Naive thymus-derived CD4-positive, alpha-beta T cell (primary cell): ENCODE measurements around the gene TFDP1. TPM values are rescaled to one million over a fixed set of nuclear protein-coding genes. Genes with fewer than 3 reads are reported as not detected.
A peak's percentile ranks its signal among the peaks of the same experiment; 100 is the strongest.
"Not testable (repeated sequence)": the region's sequence is repeated elsewhere in the genome, so short reads cannot be mapped to it uniquely, and the experiment has no call there.

Experiments used
- ATAC-seq: fragments of 150-1000 bp; cut with Tn5 transposase; 2 replicates; pipeline ENCODE4 v1.10.0; 2021; ENCODE audit warnings: mild to moderate bottlenecking, moderate library complexity
- CTCF ChIA-PET: fragments of 350-600 bp; sonication (Branson Sonifier 250); formaldehyde crosslinking; loops from one replicate; lab custom pipeline; 2021; ENCODE audit warnings: antibody characterized with exemption; lab: Charles Lee
- POLR2A ChIA-PET: fragments of 350-600 bp; sonication (Branson Sonifier 250); formaldehyde crosslinking; loops from one replicate; lab custom pipeline; 2021; ENCODE audit warnings: antibody characterized with exemption, inconsistent platforms; lab: Charles Lee
- DNase-seq, 9 donors: peaks; one replicate each; pipeline versions ENCODE4 v3.0.0 to v3.0.0-alpha.2; 2020 to 2022; ENCODE audit warnings: mixed read lengths in 1 of 9
- H3K27ac ChIP-seq: one replicate; pipeline ENCODE4 v1.7.0; 2013; ENCODE audit warnings: mild to moderate bottlenecking, low read depth, low read length, moderate library complexity
- H3K27me3 ChIP-seq, 2 donors: one replicate each; pipeline ENCODE4 v1.7.0; 2013; ENCODE audit warnings: low read length in 2 of 2, mild to moderate bottlenecking in 2 of 2, moderate library complexity in 2 of 2; ENCODE audit not compliant: control insufficient read depth in 2 of 2, insufficient read depth in 2 of 2
- H3K36me3 ChIP-seq, 3 experiments: 1 replicate in 2 of 3; 2 replicates in 1 of 3; pipeline ENCODE4 v1.7.0; 2013; ENCODE audit warnings: low read length in 3 of 3, mild to moderate bottlenecking in 3 of 3, moderate library complexity in 1 of 3; ENCODE audit not compliant: insufficient read depth in 3 of 3, control insufficient read depth in 2 of 3
- H3K4me1 ChIP-seq, 2 donors: one replicate each; pipeline ENCODE4 v1.7.0; 2013; ENCODE audit warnings: low read length in 2 of 2, mild to moderate bottlenecking in 2 of 2, moderate library complexity in 1 of 2; ENCODE audit not compliant: control insufficient read depth in 2 of 2, insufficient read depth in 2 of 2
- H3K4me3 ChIP-seq: 2 replicates; pipeline ENCODE4 v1.7.0; 2013; ENCODE audit warnings: mild to moderate bottlenecking, low read length
- H3K9me3 ChIP-seq, 3 experiments: 1 replicate in 2 of 3; 2 replicates in 1 of 3; pipeline ENCODE4 v1.7.0; 2013; ENCODE audit warnings: low read length in 3 of 3; ENCODE audit not compliant: control insufficient read depth in 2 of 3
- H3K27ac Mint-ChIP-seq, 9 donors: one replicate each; pipeline ENCODE4 v1.8.0; 2020 to 2022; ENCODE audit warnings: mixed read lengths in 9 of 9, mild to moderate bottlenecking in 8 of 9, moderate library complexity in 5 of 9, inconsistent platforms in 2 of 9
- H3K27me3 Mint-ChIP-seq, 5 donors: one replicate each; pipeline ENCODE4 v1.8.0; 2021 to 2022; ENCODE audit warnings: mixed read lengths in 5 of 5, mild to moderate bottlenecking in 1 of 5
- H3K36me3 Mint-ChIP-seq, 5 donors: one replicate each; pipeline ENCODE4 v1.8.0; 2020 to 2022; ENCODE audit warnings: mixed read lengths in 5 of 5, mild to moderate bottlenecking in 3 of 5, inconsistent platforms in 1 of 5
- H3K4me1 Mint-ChIP-seq, 7 donors: one replicate each; pipeline ENCODE4 v1.8.0; 2020 to 2022; ENCODE audit warnings: mixed read lengths in 7 of 7, mild to moderate bottlenecking in 3 of 7, inconsistent platforms in 1 of 7
- H3K4me3 Mint-ChIP-seq, 10 donors: one replicate each; pipeline ENCODE4 v1.8.0; 2020 to 2022; ENCODE audit warnings: mild to moderate bottlenecking in 10 of 10, mixed read lengths in 10 of 10, moderate library complexity in 6 of 10, inconsistent platforms in 2 of 10
- H3K9me3 Mint-ChIP-seq, 11 donors: one replicate each; pipeline ENCODE4 v1.8.0; 2020 to 2022; ENCODE audit warnings: mixed read lengths in 11 of 11, mild to moderate bottlenecking in 4 of 11, inconsistent platforms in 1 of 11, moderate library complexity in 1 of 11
- intact Hi-C, 2 donors: fragments of 100-400 bp; cut with micrococcal nuclease; formaldehyde crosslinking; loops; one replicate each; pipeline ENCODE4 v1.15.1; 2023
- polyA plus RNA-seq, 2 donors: library from polyadenylated mRNA; unstranded; fragments of 300-500 nt; fragmentation: Illumina TruSeq; gene quantifications; one replicate each; pipeline ENCODE4 v1.2.3, GENCODE V29; 2021
- total RNA-seq, 6 experiments: library from RNA in 5 of 6; stranded (reverse) in 5 of 6; gene quantifications; 1 replicate in 5 of 6; 2 replicates in 1 of 6; pipeline ENCODE4 v1.2.3 and lab custom pipeline; 2021 to 2026

The TFDP1 gene
- total and polyA plus RNA-seq, 7 experiments from 2014 or later, result 21.4 to 127 (median 43.1) TPM

GRCh38 chr13:113624235-113624587 is 39.7 kb downstream of the TFDP1 start:
- ChIA-PET CTCF (no interaction called here), POLR2A (no interaction called here)
- H3K27ac ChIP-seq, result no peak overlapping the region
- intact Hi-C loops, result no loop called here
- peaks cover 0 to 29% (median 0%) of the 10 kb centered on the region in 3 experiments for H3K36me3 ChIP-seq
- no peaks in the 10 kb centered on the region for H3K4me1 ChIP-seq
- DNase-seq (no peak), ATAC-seq (no peak)
- H3K4me3 ChIP-seq, result no peak overlapping the region
- no peaks in the 10 kb centered on the region for H3K9me3 ChIP-seq
- no peaks in the 10 kb centered on the region for H3K27me3 ChIP-seq
- Mint-ChIP-seq H3K27me3 (no peaks in the 10 kb centered on the region), H3K27ac (peak overlapping the region in 5 of 9 donors; percentile 10 to 88 (median 63)), H3K4me1 (peaks cover 0 to 20% (median 9%) of the 10 kb centered on the region in 7 donors), H3K36me3 (peaks cover 0 to 29% (median 6%) of the 10 kb centered on the region in 5 donors), H3K9me3 (peaks cover 0 to 3% (median 0%) of the 10 kb centered on the region in 11 donors), H3K4me3 (no peak overlapping the region)

GRCh38 chr13:113624640-113625304 is 40.2 kb downstream of the TFDP1 start:
- H3K9me3 Mint-ChIP-seq, DNase-seq, H3K27ac ChIP-seq, ATAC-seq, H3K4me3 ChIP-seq, H3K27me3 Mint-ChIP-seq, CTCF ChIA-PET, H3K4me1 ChIP-seq, intact Hi-C loops, H3K27me3 ChIP-seq, H3K4me3 Mint-ChIP-seq, H3K9me3 ChIP-seq: not testable (repeated sequence)
- peaks cover 0 to 29% (median 0%) of the 10 kb centered on the region in 3 experiments for H3K36me3 ChIP-seq
- Mint-ChIP-seq H3K27ac (peak overlapping the region in 5 of 9 donors; percentile 10 to 88 (median 63)), H3K4me1 (peaks cover 0 to 20% (median 9%) of the 10 kb centered on the region in 7 donors), H3K36me3 (peaks cover 0 to 32% (median 10%) of the 10 kb centered on the region in 5 donors)
- POLR2A ChIA-PET, result interaction anchor here (0.6 kb wide), 1 partner anchor 159 kb away, joined by 3 read pairs; no protein-coding TSS in a partner anchor

DNA sequence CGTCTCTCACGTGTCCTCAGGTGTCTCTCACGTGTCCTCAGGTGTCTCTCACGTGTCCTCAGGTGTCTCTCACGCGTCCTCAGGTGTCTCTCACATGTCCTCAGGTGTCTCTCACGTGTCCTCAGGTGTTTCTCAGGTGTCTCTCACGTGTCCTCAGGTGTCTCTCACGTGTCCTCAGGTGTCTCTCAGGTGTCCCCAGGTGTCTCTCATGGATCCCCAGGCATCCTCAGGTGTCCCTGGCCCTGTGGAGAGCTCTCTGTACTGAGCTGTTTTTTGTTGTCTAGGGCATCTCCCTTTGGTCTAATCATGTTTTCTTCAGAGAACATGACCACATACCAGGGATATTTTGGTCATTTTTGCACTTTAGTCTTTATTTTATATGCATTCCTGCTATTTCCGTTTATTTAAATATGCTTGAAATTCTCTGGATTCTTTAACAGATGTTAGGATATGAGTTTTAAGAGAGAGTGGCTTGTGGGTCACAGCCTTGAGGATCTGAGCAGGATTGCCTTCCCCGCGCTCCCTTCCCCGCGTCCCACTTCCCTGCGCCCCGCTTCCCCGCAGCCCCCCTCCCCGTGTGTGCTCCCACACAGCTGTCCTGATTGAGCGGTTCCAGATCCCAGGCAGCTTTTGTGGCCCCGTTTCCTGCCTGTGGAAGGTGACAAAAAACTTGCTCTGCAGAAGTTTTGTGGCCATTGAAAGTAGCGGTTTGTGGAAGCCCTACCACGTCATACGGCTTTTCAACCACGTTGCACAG is 41.6 kb downstream of the TFDP1 start:
- H3K9me3 Mint-ChIP-seq, result peaks cover 0 to 3% (median 0%) of the 10 kb centered on the region in 11 donors
- peaks cover 0 to 26% (median 9%) of the 10 kb centered on the region in 7 donors for H3K4me1 Mint-ChIP-seq
- DNase-seq (no peak), ATAC-seq (no peak)
- Histone ChIP-seq H3K4me3 (no peak overlapping the region), H3K27ac (no peak overlapping the region), H3K36me3 (peaks cover 0 to 29% (median 0%) of the 10 kb centered on the region in 3 experiments), H3K4me1 (no peaks in the 10 kb centered on the region), H3K9me3 (no peaks in the 10 kb centered on the region), H3K27me3 (no peaks in the 10 kb centered on the region)
- intact Hi-C loops, result no loop called here
- no peak overlapping the region for H3K4me3 Mint-ChIP-seq
- CTCF ChIA-PET, result no interaction called here
- no peaks in the 10 kb centered on the region for H3K27me3 Mint-ChIP-seq
- H3K36me3 Mint-ChIP-seq, result peaks cover 0 to 36% (median 10%) of the 10 kb centered on the region in 5 donors
- H3K27ac Mint-ChIP-seq, result peak overlapping the region in 3 of 9 donors; percentile 69 to 72 (median 72)
- POLR2A ChIA-PET, result no interaction called here

DNA sequence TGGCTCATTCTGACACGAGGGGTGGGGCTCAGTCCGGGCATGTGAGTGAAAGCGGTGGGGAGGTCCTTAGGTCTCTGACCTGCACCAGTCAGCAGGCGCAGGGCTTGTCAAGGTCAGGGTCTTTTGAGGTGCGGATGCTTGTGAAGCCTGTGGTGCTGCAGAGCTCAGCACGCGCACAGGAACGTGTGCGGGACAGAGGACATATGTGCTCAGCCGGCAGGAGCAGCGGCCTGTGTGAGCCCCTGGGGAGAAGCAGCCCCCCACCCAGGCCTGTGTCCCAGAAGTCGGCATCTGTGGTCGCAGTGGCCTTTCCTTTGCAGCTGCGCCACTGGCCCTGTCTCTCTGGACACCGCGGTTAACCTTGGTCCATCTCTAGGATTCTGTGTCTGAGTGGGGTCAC is 42.6 kb downstream of the TFDP1 start:
- no peak overlapping the region for H3K4me3 ChIP-seq
- CTCF ChIA-PET, result no interaction called here
- no peak overlapping the region for H3K4me3 Mint-ChIP-seq
- DNase-seq (no peak), ATAC-seq (no peak)
- H3K36me3 Mint-ChIP-seq, result peaks cover 3 to 44% (median 10%) of the 10 kb centered on the region in 5 donors
- H3K27me3 ChIP-seq, result no peaks in the 10 kb centered on the region
- H3K9me3 ChIP-seq, result no peaks in the 10 kb centered on the region
- H3K27me3 Mint-ChIP-seq, result no peaks in the 10 kb centered on the region
- no peak overlapping the region for H3K27ac ChIP-seq
- peak overlapping the region in 1 of 9 donors; percentile 70 for H3K27ac Mint-ChIP-seq
- H3K36me3 ChIP-seq, result peaks cover 0 to 29% (median 0%) of the 10 kb centered on the region in 3 experiments
- intact Hi-C loops, result no loop called here
- peaks cover 0 to 24% (median 12%) of the 10 kb centered on the region in 7 donors for H3K4me1 Mint-ChIP-seq
- POLR2A ChIA-PET, result no interaction called here
- H3K4me1 ChIP-seq, result no peaks in the 10 kb centered on the region
- H3K9me3 Mint-ChIP-seq, result peaks cover 0 to 3% (median 0%) of the 10 kb centered on the region in 11 donors

- ATAC-seq, result no peak
- H3K4me3 ChIP-seq, result no peak overlapping the region
- Mint-ChIP-seq H3K9me3 (peaks cover 0 to 3% (median 0%) of the 10 kb centered on the region in 11 donors), H3K4me3 (peak overlapping the region in 2 of 10 donors; percentile 29 to 51), H3K36me3 (peaks cover 3 to 47% (median 13%) of the 10 kb centered on the region in 5 donors), H3K27ac (peak overlapping the region in 5 of 9 donors; percentile 48 to 75 (median 66)), H3K27me3 (no peaks in the 10 kb centered on the region), H3K4me1 (peaks cover 0 to 34% (median 20%) of the 10 kb centered on the region in 7 donors)
- H3K9me3 ChIP-seq, result no peaks in the 10 kb centered on the region
- H3K36me3 ChIP-seq, result peaks cover 0 to 17% (median 0%) of the 10 kb centered on the region in 3 experiments
- H3K4me1 ChIP-seq, result peaks cover 0 to 3% of the 10 kb centered on the region in 2 donors
- H3K27me3 ChIP-seq, result no peaks in the 10 kb centered on the region
- no peak overlapping the region for H3K27ac ChIP-seq
- CTCF ChIA-PET, result interaction anchor here (1.4 kb wide), 1 partner anchor 11 kb away, joined by 4 read pairs; no protein-coding TSS in a partner anchor
- intact Hi-C loops, result no loop called here
- POLR2A ChIA-PET, result no interaction called here
- no peak for DNase-seq
Observed at GRCh38 chr13:113628291-113629270, 44.0 kb downstream of the TFDP1 start.

GRCh38 chr13:113629866-113630265 is 45.3 kb downstream of the TFDP1 start:
- ChIA-PET CTCF (interaction anchor here (1.4 kb wide), 1 partner anchor 10 kb away, joined by 4 read pairs; no protein-coding TSS in a partner anchor), POLR2A (no interaction called here)
- peak overlapping the region in 5 of 9 donors; percentile 45 to 83 (median 64) for H3K27ac Mint-ChIP-seq
- Histone ChIP-seq H3K27me3 (no peaks in the 10 kb centered on the region), H3K36me3 (peaks cover 0 to 9% (median 0%) of the 10 kb centered on the region in 3 experiments), H3K4me3 (no peak overlapping the region), H3K27ac (no peak overlapping the region), H3K9me3 (no peaks in the 10 kb centered on the region), H3K4me1 (peaks cover 0 to 13% of the 10 kb centered on the region in 2 donors)
- DNase-seq, result no peak
- peaks cover 0 to 3% (median 0%) of the 10 kb centered on the region in 11 donors for H3K9me3 Mint-ChIP-seq
- ATAC-seq, result no peak
- peak overlapping the region in 1 of 10 donors; percentile 8 for H3K4me3 Mint-ChIP-seq
- H3K36me3 Mint-ChIP-seq, result peaks cover 3 to 50% (median 16%) of the 10 kb centered on the region in 5 donors
- intact Hi-C loops, result no loop called here
- no peaks in the 10 kb centered on the region for H3K27me3 Mint-ChIP-seq
- peaks cover 8 to 47% (median 33%) of the 10 kb centered on the region in 7 donors for H3K4me1 Mint-ChIP-seq
